Cortex of kidney (tissue), 1 donor: ENCODE measurements around the gene RNF44.
"Not testable (repeated sequence)": the region's sequence is repeated elsewhere in the genome, so short reads cannot be mapped to it uniquely, and the experiment has no call there.

Experiments
- DNase-seq: peaks from one replicate; lab custom pipeline; 2025; lab: John Stamatoyannopoulos, UW

The RNF44 gene

GRCh38 chr5:176519810-176520720, 17.1 kb downstream of the RNF44 start:
- no peak for DNase-seq

- no peak for DNase-seq
These were observed 20.0 kb downstream of the RNF44 start for GRCh38 chr5:176517053-176517661.

- no peak for DNase-seq
These were observed 21.8 kb downstream of the RNF44 start for GRCh38 chr5:176515396-176515795.

GRCh38 chr5:176514244-176514950, 22.8 kb downstream of the RNF44 start:
- DNase-seq = no peak

DNA sequence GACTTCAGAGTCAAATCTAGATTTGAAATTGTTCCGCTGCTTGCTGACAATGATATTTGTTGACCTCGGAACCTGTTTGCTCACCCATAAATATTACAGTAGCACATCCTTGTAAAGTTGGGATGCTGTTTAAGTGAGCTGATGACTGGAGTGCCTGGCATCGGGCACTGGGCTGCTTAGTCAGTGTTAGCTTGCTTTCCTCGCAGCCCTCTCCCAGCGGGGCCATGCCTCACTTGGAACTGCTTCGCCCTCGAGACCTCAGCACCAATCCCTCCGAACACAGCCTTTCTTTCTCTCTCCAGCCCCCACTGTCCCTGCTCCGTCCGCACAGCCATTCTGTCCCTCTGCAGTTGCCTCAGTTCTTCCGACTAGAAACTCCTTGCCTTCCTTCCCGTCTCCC, 23.4 kb downstream of the RNF44 start:
- DNase-seq = no peak

DNA sequence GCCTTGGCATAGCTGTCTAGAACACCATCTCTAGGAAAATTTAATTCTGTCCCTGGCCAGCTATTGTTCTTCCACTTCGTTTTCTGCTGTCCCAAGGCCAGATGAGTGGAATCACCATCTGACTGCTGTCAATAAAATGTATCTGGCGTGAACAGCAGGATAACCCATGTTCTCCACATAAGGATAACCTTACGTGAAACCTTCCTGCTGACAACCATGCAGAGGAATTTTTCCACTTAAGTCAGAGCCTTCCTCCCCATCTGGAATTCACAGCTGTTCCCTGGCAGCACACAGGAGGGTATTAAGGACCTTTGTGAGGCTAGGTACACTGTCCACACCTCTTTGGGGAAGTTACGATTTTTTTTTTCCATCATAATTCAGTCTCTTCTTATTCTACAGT, 28.6 kb downstream of the RNF44 start:
- no peak for DNase-seq

DNA sequence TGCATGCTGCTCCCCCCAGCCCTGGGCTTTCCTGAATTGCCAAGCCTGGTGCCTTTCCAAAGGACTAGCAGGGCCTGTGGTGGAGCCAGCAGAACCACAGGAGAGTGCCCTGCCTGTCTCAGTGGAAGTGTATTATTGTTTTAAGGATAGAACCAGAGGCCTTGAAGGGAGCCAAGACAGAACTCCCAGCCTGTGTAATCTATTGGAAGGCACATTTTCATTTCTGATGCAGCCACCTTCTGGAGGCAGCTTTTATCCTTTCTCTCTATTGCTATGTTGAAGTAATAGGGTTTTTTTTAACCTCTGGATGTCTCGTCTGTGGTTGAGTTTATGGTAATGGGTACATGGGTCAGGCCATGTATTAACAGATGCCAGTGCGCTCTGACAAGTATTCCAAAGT, 29.3 kb downstream of the RNF44 start:
- no peak for DNase-seq

DNA sequence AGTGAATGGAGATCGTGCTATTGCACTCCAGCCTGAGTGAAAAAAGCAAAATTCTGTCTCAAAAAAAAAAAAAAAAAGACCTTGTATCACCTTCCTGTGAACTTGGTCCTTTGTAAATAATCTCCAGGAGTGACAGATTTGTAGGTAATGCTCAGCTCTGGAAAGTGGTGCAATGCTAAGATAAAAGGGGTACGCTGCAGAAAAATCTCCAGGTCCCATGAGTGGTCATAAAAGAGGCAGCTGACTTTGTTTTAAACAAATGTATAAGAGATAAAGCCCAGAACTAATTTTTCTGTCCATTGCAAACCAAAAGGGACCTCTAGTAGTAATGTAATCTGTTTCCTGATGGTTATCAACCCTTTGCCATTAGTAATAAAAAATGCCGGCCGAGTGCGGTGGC, 33.7 kb downstream of the RNF44 start:
- DNase-seq = no peak

DNA sequence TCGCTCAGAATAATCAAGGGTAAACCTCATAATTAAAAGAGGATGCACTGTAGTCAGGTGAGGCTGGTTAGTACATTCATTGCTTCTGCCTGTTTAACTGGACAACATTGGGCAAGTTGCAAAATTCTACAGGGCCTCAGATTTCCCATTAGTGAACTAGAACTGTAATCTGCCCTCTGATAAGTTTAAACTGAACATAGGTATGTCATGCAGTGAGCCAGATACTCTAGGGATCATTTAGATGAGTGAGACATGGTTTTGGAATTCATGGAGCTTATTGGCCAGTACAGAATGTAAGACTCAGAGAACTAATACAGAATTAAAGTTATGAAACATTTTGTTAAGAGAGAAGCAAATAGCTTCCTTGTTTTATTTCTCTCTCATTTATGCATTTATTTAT, 35.9 kb downstream of the RNF44 start:
- no peak for DNase-seq

DNA sequence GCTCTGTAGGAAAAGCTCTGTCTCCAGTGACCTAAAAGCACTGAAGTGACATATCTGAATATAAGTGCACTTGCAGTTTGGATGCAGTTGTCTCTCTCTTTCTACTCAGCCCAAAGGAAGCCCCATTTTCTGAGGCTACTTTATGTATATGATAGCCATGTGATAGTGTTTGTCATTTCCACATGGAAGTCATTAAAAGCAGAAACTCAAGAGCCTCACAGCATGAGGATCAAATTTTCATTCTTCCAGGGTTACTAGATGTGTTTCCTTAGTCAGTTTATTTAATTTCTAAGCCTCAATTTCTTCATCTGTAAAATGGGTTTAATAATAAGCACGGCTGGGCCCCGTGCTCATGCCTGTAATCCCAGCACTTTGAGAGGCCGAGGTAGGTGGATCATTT, 36.7 kb downstream of the RNF44 start:
- no peak for DNase-seq

GRCh38 chr5:176499273-176499672, 37.9 kb downstream of the RNF44 start:
- no peak for DNase-seq

GRCh38 chr5:176497852-176498251, 39.4 kb downstream of the RNF44 start:
- DNase-seq = no peak

DNA sequence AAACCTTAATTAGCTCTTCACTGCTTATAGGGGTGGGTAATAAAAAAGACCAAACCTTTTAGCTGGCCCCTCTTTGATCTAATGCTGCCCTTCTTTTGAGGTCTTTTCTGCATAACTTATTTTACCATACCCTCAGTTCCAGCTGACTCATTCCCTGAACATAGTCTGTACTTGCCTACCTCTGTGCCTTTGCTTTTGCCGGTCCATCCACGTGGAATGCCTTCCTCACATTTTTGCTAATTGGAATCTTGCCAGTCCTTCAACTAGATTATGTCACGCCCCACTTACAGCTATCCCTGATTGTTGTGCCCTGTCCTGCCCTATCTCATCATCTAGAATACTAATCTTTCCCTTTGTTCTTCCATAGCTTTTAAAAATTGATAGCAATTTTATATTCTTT, 44.8 kb downstream of the RNF44 start:
- DNase-seq = no peak

DNA sequence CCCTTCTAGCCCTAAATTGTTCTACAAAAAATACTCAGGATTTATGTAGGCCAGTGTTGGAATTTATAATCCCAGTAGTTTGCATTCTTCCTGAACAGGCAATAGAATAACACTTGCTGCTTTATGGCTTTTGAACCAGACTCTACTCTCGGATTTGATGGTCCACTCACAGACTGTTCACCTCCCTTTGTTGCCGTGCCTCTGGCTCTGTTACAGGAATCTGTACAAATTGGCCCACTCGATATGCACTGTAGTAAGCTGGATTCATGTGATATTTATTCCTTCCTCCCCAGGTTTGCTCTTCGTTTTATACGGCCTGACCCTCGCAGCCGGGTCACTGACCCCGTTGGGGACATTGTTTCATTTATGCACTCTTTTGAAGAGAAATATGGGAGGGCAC, 45.3 kb downstream of the RNF44 start:
- no peak for DNase-seq

DNA sequence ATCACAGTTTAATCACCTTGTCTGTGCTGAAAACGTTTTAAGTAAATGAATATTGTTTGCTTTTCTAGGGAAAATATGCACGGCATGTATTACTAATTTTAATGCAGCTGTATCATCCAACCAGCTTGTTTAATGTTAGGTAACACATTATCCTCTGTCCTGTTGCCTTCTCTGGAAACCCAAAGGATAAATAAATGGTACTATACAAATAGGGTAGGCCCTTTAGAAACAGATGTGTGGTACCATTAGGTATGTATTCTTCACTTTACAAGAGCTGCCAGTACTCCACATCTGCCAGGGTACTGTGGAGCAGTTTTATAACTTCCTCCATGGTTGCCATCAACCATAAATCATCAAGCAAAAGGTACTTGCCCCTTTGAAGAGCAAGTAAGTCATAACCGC, 46.1 kb downstream of the RNF44 start:
- DNase-seq = no peak

DNA sequence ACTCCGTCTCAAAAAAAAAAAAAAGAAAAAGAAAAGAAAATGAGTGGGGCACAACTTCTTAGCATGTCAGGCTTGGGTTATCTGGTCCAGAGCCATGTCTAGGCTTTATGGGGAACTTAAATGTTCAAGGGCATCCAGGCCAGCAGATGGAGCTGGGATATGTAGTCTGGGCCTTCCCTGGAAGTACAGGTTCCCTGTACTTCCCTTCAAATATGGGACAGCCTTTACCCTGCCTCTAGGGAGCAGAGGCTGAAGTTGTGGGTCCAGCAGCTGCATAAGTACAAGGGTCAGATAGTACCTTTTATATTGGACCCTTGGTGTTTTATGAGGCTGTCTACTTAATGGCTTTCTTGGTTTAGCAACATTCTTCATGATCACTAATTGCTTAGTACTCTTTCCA, 46.9 kb downstream of the RNF44 start:
- no peak for DNase-seq

DNA sequence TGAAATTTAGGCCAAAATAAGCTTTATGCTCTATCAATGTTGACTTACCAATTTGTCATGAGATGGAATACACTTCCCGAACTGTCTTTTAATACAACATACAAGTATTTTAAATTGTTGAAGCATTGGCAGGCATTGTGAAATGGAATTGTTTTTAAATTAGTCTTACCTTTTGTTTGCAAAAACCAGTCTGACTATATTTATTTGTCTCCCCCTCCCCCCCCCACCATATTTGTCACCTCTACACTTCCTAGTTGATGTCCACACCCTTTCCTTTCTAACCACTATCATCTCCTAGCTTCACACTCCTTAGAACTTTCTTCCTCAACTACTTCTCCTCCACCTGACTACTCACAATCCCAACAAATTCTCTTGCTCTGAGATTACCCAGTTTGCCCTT, 48.1 kb downstream of the RNF44 start:
- no peak for DNase-seq

DNA sequence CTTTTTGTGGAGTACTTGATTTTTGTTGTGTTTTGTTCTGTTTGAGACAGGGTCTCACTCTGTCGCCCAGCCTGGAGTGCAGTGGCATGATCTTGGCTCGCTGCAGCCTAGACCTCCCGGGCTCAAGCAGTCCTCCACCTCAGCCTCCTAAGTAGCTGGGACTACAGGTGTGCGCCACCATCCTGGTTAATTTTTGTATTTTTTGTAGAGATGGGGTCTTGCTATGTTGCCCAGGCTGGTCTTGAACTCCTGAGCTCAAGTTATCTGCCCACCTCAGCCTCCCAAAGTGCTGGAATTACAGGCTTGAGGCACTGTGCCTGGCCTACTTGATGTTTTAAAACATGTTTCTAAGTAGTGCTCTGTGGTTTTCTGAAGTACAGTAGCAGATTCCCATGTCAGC, 50.0 kb downstream of the RNF44 start:
- not testable (repeated sequence) for DNase-seq

GRCh38 chr5:176486189-176486757, 50.9 kb downstream of the RNF44 start:
- no peak for DNase-seq

DNA sequence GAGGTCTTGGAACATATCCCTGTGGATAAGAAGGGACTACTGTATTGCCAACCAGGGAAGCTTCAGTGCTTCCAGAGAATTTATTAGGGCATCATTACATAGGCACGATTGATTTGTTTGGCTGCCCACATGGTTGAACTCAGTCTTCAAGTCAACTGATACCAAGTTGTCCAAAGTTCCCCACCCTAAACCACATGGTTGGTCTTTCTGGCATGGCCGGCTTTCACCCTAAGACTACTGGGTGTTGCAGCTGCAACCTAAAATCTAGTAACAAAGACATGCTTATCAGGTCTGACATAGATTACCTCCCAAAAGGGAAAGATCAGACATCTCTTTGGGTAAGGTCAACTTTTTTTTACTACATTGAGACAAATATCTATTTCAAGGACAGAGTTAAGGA, 52.0 kb downstream of the RNF44 start:
- no peak for DNase-seq

GRCh38 chr5:176481711-176482110, 55.5 kb downstream of the RNF44 start:
- DNase-seq = no peak
